GM12878 (cell line): ENCODE results near the gene FRAS1.

Source experiments
- CTCF ChIP-seq, 3 experiments: IDR thresholded peaks in 2 of 3; conservative IDR thresholded peaks in 1 of 3; 2 replicates each; pipeline ENCODE4 v1.5.1; 2011; ENCODE audit warnings: low read depth in 3 of 3, low read length in 3 of 3, mild to moderate bottlenecking in 3 of 3, control low read depth in 2 of 3, moderate library complexity in 2 of 3, inconsistent platforms in 1 of 3, mixed read lengths in 1 of 3; ENCODE audit not compliant: control insufficient read depth in 2 of 3, insufficient read depth in 1 of 3; ENCODE audit errors: extremely low read depth in 1 of 3
- ETV6 ChIP-seq, 2 experiments: fragments of 450-650 bp in 1 of 2; IDR thresholded peaks in 1 of 2; conservative IDR thresholded peaks in 1 of 2; 2 replicates each; pipeline ENCODE4 v1.6.1; 2014; ENCODE audit warnings: antibody characterized with exemption in 1 of 2, borderline replicate concordance in 1 of 2, low read depth in 1 of 2, mild to moderate bottlenecking in 1 of 2, moderate library complexity in 1 of 2
- EZH2 ChIP-seq: IDR thresholded peaks from 2 replicates; pipeline ENCODE4 v1.6.1; 2012; ENCODE audit warnings: low read depth, mild to moderate bottlenecking, control low read depth, inconsistent platforms, low read length, borderline replicate concordance; ENCODE audit not compliant: control insufficient read depth
- GABPA ChIP-seq: IDR thresholded peaks from 2 replicates; pipeline ENCODE4 v1.6.1; 2014; ENCODE audit warnings: antibody characterized with exemption, low read depth, mild to moderate bottlenecking, inconsistent platforms
- HDAC6 ChIP-seq: fragments of 200-600 bp; sonication (generic); IDR thresholded peaks from one replicate; pipeline ENCODE4 v1.8.0; 2017; ENCODE audit warnings: antibody characterized with exemption; ENCODE audit not compliant: unreplicated experiment
- MXI1 ChIP-seq: fragments of 150-350 bp; IDR thresholded peaks from 2 replicates; pipeline ENCODE4 v1.6.1; 2011; ENCODE audit warnings: low read depth, mild to moderate bottlenecking, inconsistent platforms, low read length, improper control_type of control experiment
- PML ChIP-seq: IDR thresholded peaks from 2 replicates; pipeline ENCODE4 v1.6.1; 2012; ENCODE audit warnings: low read length, inconsistent platforms
- RFX5 ChIP-seq: IDR thresholded peaks from 2 replicates; pipeline ENCODE4 v1.6.1; 2011; ENCODE audit warnings: low read depth, low read length, improper control_type of control experiment
- SREBF2 ChIP-seq: IDR thresholded peaks from 2 replicates; pipeline ENCODE4 v1.6.1; 2012; ENCODE audit warnings: mild to moderate bottlenecking, low read length

- TF ChIP-seq CTCF (IDR thresholded peaks at IDR 0.05 in 2 of 3, conservative IDR thresholded peaks at IDR 0.05 in 1 of 3; ENCODE audit: control insufficient read depth in 2 of 3, extremely low read depth in 1 of 3, insufficient read depth in 1 of 3, low read depth in 3 of 3, low read length in 3 of 3) = no peak
- TF ChIP-seq MXI1 = no peak
- no peak for TF ChIP-seq EZH2
- no peak for TF ChIP-seq ETV6 (conservative IDR thresholded peaks at IDR 0.05 in 1 of 2, IDR thresholded peaks at IDR 0.05 in 1 of 2; ENCODE audit: borderline replicate concordance in 1 of 2, low read depth in 1 of 2)
- no peak for TF ChIP-seq SREBF2
- no peak for TF ChIP-seq PML
- no peak for TF ChIP-seq HDAC6
- no peak for TF ChIP-seq RFX5
- TF ChIP-seq GABPA = no peak
Measured at GRCh38 chr4:78039678-78040077, 17.4 kb upstream of the FRAS1 start.
